ENCODE measurements around the gene SURF2.

- TF ChIP-seq REST (IDR thresholded peaks at IDR 0.05; ENCODE audit: low read depth) (no peak), CEBPB (IDR thresholded peaks at IDR 0.05) (no peak), RAD21 (IDR thresholded peaks at IDR 0.05; ENCODE audit: low read depth) (no peak), TAF1 (IDR thresholded peaks at IDR 0.05; ENCODE audit: low read depth) (no peak), MAX (IDR thresholded peaks at IDR 0.05) (no peak), EP300 (IDR thresholded peaks at IDR 0.05; ENCODE audit: borderline replicate concordance) (no peak), YY1 (IDR thresholded peaks at IDR 0.05; ENCODE audit: low read depth) (no peak), TEAD4 (IDR thresholded peaks at IDR 0.05) (no peak), ZBTB7A (IDR thresholded peaks at IDR 0.05; ENCODE audit: low read depth) (no peak)
Observed at GRCh38 chr9:133345596-133345995, 10.8 kb upstream of the SURF2 start.

Data from Ishikawa (cell line).